Measurements from ENCODE around the gene ALG9. TPM values are rescaled to one million over a fixed set of nuclear protein-coding genes. Genes with fewer than 3 reads are reported as not detected.

ALG9 gene
- total RNA-seq, 3 donors from 2014 or later = 31.8 to 46.2 (median 43.9) TPM

GRCh38 chr11:111841370-111842053 is 29.9 kb downstream of the ALG9 start:
- no peaks in the 10 kb centered on the region for H3K4me1 ChIP-seq
- H3K9me3 ChIP-seq = no peaks in the 10 kb centered on the region
- TF ChIP-seq POLR2A (IDR thresholded peaks at IDR 0.05) (no peak), POLR2AphosphoS5 (IDR thresholded peaks at IDR 0.05) (peak in 2 of 3 donors; percentile 32 to 54)
- TF ChIP-seq, protein P1, sequence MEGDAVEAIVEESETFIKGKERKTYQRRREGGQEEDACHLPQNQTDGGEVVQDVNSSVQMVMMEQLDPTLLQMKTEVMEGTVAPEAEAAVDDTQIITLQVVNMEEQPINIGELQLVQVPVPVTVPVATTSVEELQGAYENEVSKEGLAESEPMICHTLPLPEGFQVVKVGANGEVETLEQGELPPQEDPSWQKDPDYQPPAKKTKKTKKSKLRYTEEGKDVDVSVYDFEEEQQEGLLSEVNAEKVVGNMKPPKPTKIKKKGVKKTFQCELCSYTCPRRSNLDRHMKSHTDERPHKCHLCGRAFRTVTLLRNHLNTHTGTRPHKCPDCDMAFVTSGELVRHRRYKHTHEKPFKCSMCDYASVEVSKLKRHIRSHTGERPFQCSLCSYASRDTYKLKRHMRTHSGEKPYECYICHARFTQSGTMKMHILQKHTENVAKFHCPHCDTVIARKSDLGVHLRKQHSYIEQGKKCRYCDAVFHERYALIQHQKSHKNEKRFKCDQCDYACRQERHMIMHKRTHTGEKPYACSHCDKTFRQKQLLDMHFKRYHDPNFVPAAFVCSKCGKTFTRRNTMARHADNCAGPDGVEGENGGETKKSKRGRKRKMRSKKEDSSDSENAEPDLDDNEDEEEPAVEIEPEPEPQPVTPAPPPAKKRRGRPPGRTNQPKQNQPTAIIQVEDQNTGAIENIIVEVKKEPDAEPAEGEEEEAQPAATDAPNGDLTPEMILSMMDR (IDR thresholded peaks at IDR 0.05) = peak; percentile 90 to 96 (median 92)
- H3K27me3 ChIP-seq = no peaks in the 10 kb centered on the region
- peak; percentile 84 to 89 for DNase-seq (ENCODE audit: low spot score in 2 of 2)
- H3K27ac ChIP-seq = no peak overlapping the region
- intact Hi-C loops (cut with DNase I; ENCODE audit: low total_unique reads) = no loop called here
- no peak overlapping the region for H3K4me3 ChIP-seq
- H3K36me3 ChIP-seq = no peaks in the 10 kb centered on the region

GRCh38 chr11:111840143-111840542 is 31.2 kb downstream of the ALG9 start:
- no peaks in the 10 kb centered on the region for H3K27me3 ChIP-seq
- no peaks in the 10 kb centered on the region for H3K4me1 ChIP-seq
- no peak overlapping the region for H3K27ac ChIP-seq
- intact Hi-C loops (cut with DNase I; ENCODE audit: low total_unique reads) = no loop called here
- H3K4me3 ChIP-seq = no peak overlapping the region
- TF ChIP-seq POLR2A (IDR thresholded peaks at IDR 0.05) (no peak), POLR2AphosphoS5 (IDR thresholded peaks at IDR 0.05) (no peak)
- TF ChIP-seq, protein P1 (IDR thresholded peaks at IDR 0.05) = no peak
- no peaks in the 10 kb centered on the region for H3K9me3 ChIP-seq
- no peaks in the 10 kb centered on the region for H3K36me3 ChIP-seq
- DNase-seq (ENCODE audit: low spot score in 2 of 2) = no peak

DNA sequence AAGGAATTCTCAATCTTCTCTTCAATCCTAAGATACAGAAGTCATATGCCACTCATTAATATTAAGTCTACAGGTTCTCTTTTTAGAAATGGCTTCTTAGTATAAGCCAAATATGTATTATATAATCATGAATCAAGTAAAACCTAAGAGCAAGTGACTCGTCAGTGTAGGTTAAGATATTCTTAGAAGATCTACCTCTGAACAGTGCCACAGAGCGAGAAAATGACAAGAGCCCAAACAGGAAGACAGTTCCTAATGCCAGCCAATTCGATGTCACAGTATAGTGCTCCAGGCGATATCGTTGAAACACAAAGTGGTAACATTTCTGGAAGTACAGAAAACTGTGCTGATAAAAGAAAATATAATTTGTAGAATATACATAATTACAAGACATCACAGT is 33.3 kb downstream of the ALG9 start:
- Histone ChIP-seq H3K4me1 (no peaks in the 10 kb centered on the region), H3K36me3 (no peaks in the 10 kb centered on the region), H3K27me3 (no peaks in the 10 kb centered on the region), H3K9me3 (no peaks in the 10 kb centered on the region), H3K4me3 (no peak overlapping the region), H3K27ac (no peak overlapping the region)
- DNase-seq (ENCODE audit: low spot score in 2 of 2) = no peak
- TF ChIP-seq, protein P1 (IDR thresholded peaks at IDR 0.05) = no peak
- TF ChIP-seq POLR2AphosphoS5 (IDR thresholded peaks at IDR 0.05) = no peak
- TF ChIP-seq POLR2A (IDR thresholded peaks at IDR 0.05) = no peak
- intact Hi-C loops (cut with DNase I; ENCODE audit: low total_unique reads) = no loop called here

DNA sequence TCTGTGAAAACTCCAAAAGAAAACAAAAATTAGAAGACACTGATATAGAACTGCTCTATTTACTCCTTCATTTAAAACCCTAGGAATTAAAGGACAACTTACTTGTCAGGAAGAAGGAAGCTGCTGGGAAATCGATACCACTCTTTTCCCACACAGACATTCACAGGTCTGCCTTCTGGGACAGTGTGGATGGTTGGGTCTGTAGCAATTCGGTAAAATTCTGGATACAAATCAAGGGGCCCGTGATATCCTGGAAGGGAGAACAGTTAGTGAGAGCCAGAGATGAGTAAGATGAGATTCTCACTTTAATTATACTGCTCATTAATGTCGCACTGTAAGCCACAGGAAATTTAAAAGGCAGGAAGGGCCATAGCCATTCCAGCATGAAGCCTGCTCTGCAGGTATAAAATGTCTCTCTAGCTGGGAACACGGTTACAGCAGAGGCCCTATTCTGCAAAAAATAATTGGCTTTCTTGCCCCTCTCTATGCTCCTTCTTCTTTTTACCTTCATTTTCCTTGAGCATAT is 34.0 kb downstream of the ALG9 start:
- TF ChIP-seq POLR2AphosphoS5 (IDR thresholded peaks at IDR 0.05) (no peak), POLR2A (IDR thresholded peaks at IDR 0.05) (no peak)
- TF ChIP-seq, protein P1 (IDR thresholded peaks at IDR 0.05) = no peak
- Histone ChIP-seq H3K4me3 (no peak overlapping the region), H3K36me3 (no peaks in the 10 kb centered on the region), H3K9me3 (no peaks in the 10 kb centered on the region), H3K4me1 (no peaks in the 10 kb centered on the region), H3K27ac (no peak overlapping the region), H3K27me3 (no peaks in the 10 kb centered on the region)
- no peak for DNase-seq (ENCODE audit: low spot score in 2 of 2)
- intact Hi-C loops (cut with DNase I; ENCODE audit: low total_unique reads) = no loop called here

- Histone ChIP-seq H3K27me3 (no peaks in the 10 kb centered on the region), H3K9me3 (no peaks in the 10 kb centered on the region), H3K27ac (peak overlapping the region in 1 of 2 donors; percentile 3), H3K36me3 (no peaks in the 10 kb centered on the region), H3K4me1 (no peaks in the 10 kb centered on the region), H3K4me3 (no peak overlapping the region)
- intact Hi-C loops (cut with DNase I; ENCODE audit: low total_unique reads) = no loop called here
- no peak for DNase-seq (ENCODE audit: low spot score in 2 of 2)
- TF ChIP-seq POLR2AphosphoS5 (IDR thresholded peaks at IDR 0.05) (no peak), POLR2A (IDR thresholded peaks at IDR 0.05) (no peak)
- TF ChIP-seq, protein P1 (IDR thresholded peaks at IDR 0.05) = no peak
Observed at GRCh38 chr11:111836721-111837120, 34.7 kb downstream of the ALG9 start.

All from breast epithelium (tissue), 4 donors.